ENCODE data around the gene NME1. TPM values are rescaled to one million over a fixed set of nuclear protein-coding genes. Genes with fewer than 3 reads are reported as not detected.
A peak's percentile ranks its signal among the peaks of the same experiment; 100 is the strongest.

Gene NME1
- 639 and 782 TPM in 2 replicates for polyA plus RNA-seq (2011; rRNA removed)
- polyA plus RNA-seq (2012; cell fraction: cytosol; rRNA removed), result 863 and 1,135 TPM in 2 replicates
- polyA plus RNA-seq (2012; cell fraction: nucleus; rRNA removed), result 426 and 549 TPM in 2 replicates
- polyA plus RNA-seq (2017; fragmentation: RNase III; extraction: RNeasy Plus Mini Kit Qiagen cat#74134 plus additional on column Dnase treatment), result 527 to 621 TPM (median 542 TPM) in 3 replicates
- polyA minus RNA-seq (2011; rRNA and poly(A)+ RNA removed), result 127 and 140 TPM in 2 replicates

DNA sequence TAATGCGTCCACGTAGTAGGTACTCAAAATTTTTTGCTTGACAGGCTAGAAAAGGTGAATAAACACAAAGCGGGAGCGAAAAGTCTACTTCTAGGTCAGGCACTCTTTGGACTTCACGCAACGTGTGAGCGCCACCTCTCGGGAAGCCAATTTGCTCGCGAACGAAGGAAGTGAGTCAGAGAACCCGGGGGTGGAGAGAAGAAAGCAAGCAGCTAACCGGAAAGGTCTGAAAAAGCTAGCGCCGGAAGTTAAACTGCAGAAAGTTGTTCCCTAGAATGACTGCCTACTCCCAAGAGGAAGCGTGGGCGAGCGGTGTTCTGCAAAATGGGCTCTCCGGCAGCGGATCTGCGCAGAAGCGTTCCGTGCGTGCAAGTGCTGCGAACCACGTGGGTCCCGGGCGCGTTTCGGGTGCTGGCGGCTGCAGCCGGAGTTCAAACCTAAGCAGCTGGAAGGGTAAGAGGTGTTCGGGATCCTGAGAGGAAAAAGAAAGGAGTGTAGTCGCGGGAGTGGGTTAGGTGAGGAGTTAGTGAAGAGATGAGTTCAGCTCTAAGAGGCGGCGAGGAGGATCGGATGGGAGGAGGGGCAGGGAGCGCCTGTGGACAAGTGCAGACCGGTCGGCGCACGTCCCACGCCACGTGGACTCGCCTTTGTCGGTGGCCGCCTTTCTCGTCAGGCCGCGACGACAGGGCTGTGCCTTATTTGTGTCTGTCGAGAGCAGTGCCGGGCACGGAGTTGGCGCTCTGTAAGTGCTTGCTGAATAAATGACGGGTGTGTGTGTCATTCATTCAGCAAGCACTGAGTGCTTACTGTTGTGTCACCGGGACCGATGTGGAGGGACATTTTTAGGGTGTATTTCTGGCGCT lies at the start of gene NME1:
Gene NME1, plus strand, starts transcription at position 350 of the 863 bp plus-strand sequence. CDS start 2,096 bp downstream, outside the sequence.
- peaks cover 25% of the 10 kb centered on the region for H3K4me1 ChIP-seq
- CTCF ChIA-PET, result interaction anchor here (0.6 to 6.5 kb wide), 72 partner anchors 10 to 603 kb away, joined by 3 to 202 read pairs (median 5); partner anchors contain the start of genes NME2, SPAG9 and TOB1
- DNase-seq (ENCODE audit: low read depth in 1 of 2, low spot score in 1 of 2), result peak; percentile 99 to 100
- FAIRE-seq, result peak; percentile 96
- H3K4me2 ChIP-seq, result peak within 1 kb of the TSS; percentile 96
- peak; percentile 96 to 98 for ATAC-seq
- 1% methylated on average over 60 of the region's 60 CpGs for WGBS (ENCODE audit: missing lambda C conversion rate)
- H3K9me3 ChIP-seq, result no peaks in the 10 kb centered on the region
- POLR2A ChIA-PET, result interaction anchor here (0.8 to 2.5 kb wide), 12 partner anchors 9 to 434 kb away, joined by 3 to 41 read pairs (median 4); partner anchors contain the start of genes LUC7L3, NME2, SPAG9 and TOB1
- H3K4me3 ChIP-seq, result peak within 1 kb of the TSS; percentile 74
- H3K27ac ChIP-seq, result peak within 1 kb of the TSS; percentile 82 to 88
- no peak for TF ChIP-seq PHF8 (IDR thresholded peaks at IDR 0.05; ENCODE audit: borderline replicate concordance, low read depth)
- no peak for TF ChIP-seq ATOH8 (CRISPR knock-in tag; IDR thresholded peaks at IDR 0.05; ENCODE audit: low read depth)
- no peak for TF ChIP-seq NPAS2 (CRISPR knock-in tag; IDR thresholded peaks at IDR 0.05; ENCODE audit: borderline replicate concordance)
- TF ChIP-seq, protein P1, sequence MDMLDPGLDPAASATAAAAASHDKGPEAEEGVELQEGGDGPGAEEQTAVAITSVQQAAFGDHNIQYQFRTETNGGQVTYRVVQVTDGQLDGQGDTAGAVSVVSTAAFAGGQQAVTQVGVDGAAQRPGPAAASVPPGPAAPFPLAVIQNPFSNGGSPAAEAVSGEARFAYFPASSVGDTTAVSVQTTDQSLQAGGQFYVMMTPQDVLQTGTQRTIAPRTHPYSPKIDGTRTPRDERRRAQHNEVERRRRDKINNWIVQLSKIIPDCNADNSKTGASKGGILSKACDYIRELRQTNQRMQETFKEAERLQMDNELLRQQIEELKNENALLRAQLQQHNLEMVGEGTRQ (IDR thresholded peaks at IDR 0.05), result peak; percentile 91
- no peak for TF ChIP-seq KDM1A (IDR thresholded peaks at IDR 0.05; ENCODE audit: low read depth)
- TF ChIP-seq, protein P2, sequence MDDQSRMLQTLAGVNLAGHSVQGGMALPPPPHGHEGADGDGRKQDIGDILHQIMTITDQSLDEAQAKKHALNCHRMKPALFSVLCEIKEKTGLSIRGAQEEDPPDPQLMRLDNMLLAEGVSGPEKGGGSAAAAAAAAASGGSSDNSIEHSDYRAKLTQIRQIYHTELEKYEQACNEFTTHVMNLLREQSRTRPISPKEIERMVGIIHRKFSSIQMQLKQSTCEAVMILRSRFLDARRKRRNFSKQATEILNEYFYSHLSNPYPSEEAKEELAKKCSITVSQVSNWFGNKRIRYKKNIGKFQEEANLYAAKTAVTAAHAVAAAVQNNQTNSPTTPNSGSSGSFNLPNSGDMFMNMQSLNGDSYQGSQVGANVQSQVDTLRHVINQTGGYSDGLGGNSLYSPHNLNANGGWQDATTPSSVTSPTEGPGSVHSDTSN (IDR thresholded peaks at IDR 0.05), result peak; percentile 79; the same call in 1 of the 2 replicates
- no peak for TF ChIP-seq RNF2 (IDR thresholded peaks at IDR 0.05; ENCODE audit: borderline replicate concordance, low read depth)
- TF ChIP-seq HEYL (CRISPR knock-in tag; IDR thresholded peaks at IDR 0.05), result no peak
- TF ChIP-seq ZSCAN20 (CRISPR knock-in tag; IDR thresholded peaks at IDR 0.05), result no peak
- TF ChIP-seq EHF (CRISPR knock-in tag; IDR thresholded peaks at IDR 0.05), result no peak
- TF ChIP-seq, protein P3, sequence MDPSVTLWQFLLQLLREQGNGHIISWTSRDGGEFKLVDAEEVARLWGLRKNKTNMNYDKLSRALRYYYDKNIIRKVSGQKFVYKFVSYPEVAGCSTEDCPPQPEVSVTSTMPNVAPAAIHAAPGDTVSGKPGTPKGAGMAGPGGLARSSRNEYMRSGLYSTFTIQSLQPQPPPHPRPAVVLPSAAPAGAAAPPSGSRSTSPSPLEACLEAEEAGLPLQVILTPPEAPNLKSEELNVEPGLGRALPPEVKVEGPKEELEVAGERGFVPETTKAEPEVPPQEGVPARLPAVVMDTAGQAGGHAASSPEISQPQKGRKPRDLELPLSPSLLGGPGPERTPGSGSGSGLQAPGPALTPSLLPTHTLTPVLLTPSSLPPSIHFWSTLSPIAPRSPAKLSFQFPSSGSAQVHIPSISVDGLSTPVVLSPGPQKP (IDR thresholded peaks at IDR 0.05; ENCODE audit: low read depth, low read length), result no peak
- TF ChIP-seq MYC (IDR thresholded peaks at IDR 0.05; ENCODE audit: borderline replicate concordance, low read length), result peak; percentile 100
- peak; percentile 74 for TF ChIP-seq KDM5A (IDR thresholded peaks at IDR 0.05)
- TF ChIP-seq HMGXB4 (CRISPR knock-in tag; IDR thresholded peaks at IDR 0.05; ENCODE audit: borderline replicate concordance), result peak; percentile 49; the same call in 1 of the 2 replicates
- TF ChIP-seq CHD2 (IDR thresholded peaks at IDR 0.05; ENCODE audit: low read length, partially characterized antibody), result no peak
- no peak for TF ChIP-seq HOXB13 (CRISPR knock-in tag; IDR thresholded peaks at IDR 0.05; ENCODE audit: low read depth)
- peak; percentile 100 for TF ChIP-seq MAX (IDR thresholded peaks at IDR 0.05)
- TF ChIP-seq JUN (IDR thresholded peaks at IDR 0.05), result peak; percentile 94 to 99
- TF ChIP-seq RAD21 (conservative IDR thresholded peaks at IDR 0.05 in 1 of 2, IDR thresholded peaks at IDR 0.05 in 1 of 2), result peak; percentile 99
- no peak for TF ChIP-seq ZFP36 (IDR thresholded peaks at IDR 0.05; ENCODE audit: borderline replicate concordance, partially characterized antibody)
- TF ChIP-seq RARB (CRISPR knock-in tag; IDR thresholded peaks at IDR 0.05), result no peak
- peak; percentile 64; the same call in 1 of the 2 replicates for TF ChIP-seq RCOR1 (IDR thresholded peaks at IDR 0.05; ENCODE audit: low read depth, low read length)
- peak; percentile 77 for TF ChIP-seq POLR2A (IDR thresholded peaks at IDR 0.05; ENCODE audit: low read length)
- peak; percentile 99 for TF ChIP-seq SMC3 (IDR thresholded peaks at IDR 0.05)
- peak; percentile 84; the same call in 1 of the 2 replicates for TF ChIP-seq TP53 (CRISPR knock-in tag; IDR thresholded peaks at IDR 0.05)
- peak in 1 of 2 experiments; percentile 42; a peak in 2 of 4 replicates for TF ChIP-seq CEBPB (IDR thresholded peaks at IDR 0.05)
- no peak for TF ChIP-seq NR3C1 (IDR thresholded peaks at IDR 0.05)
- TF ChIP-seq, protein P4, sequence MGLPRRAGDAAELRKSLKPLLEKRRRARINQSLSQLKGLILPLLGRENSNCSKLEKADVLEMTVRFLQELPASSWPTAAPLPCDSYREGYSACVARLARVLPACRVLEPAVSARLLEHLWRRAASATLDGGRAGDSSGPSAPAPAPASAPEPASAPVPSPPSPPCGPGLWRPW (IDR thresholded peaks at IDR 0.05), result no peak
